GM12892 (cell line): ENCODE data around the gene RPL19.

Source experiments
- DNase-seq: peaks from one replicate; pipeline ENCODE4 v3.0.0; 2011; ENCODE audit not compliant: insufficient read length
- FAIRE-seq: peaks from 2 replicates; lab custom pipeline; 2011; peaks lifted over from hg19 to GRCh38; lab: Jason Lieb, UNC
- POLR2A ChIP-seq: IDR thresholded peaks from 2 replicates; pipeline ENCODE4 v1.6.1; 2011; ENCODE audit warnings: low read depth, low read length, control low read depth
- POLR2AphosphoS5 ChIP-seq: IDR thresholded peaks from 2 replicates; pipeline ENCODE4 v1.6.1; 2011; ENCODE audit warnings: low read depth, low read length, control low read depth
- TAF1 ChIP-seq: IDR thresholded peaks from 2 replicates; pipeline ENCODE4 v1.6.1; 2011; ENCODE audit warnings: low read depth, mild to moderate bottlenecking, control low read depth, low read length, borderline replicate concordance

Gene RPL19

GRCh38 chr17:39174920-39175694 lies 25.0 kb upstream of the RPL19 start:
- TF ChIP-seq TAF1 (no peak), POLR2AphosphoS5 (no peak), POLR2A (no peak)
- DNase-seq (peak; percentile 93), FAIRE-seq (peak; percentile 36)

- no peak for FAIRE-seq
These were observed 24.4 kb upstream of the RPL19 start for GRCh38 chr17:39175695-39176093.

DNA sequence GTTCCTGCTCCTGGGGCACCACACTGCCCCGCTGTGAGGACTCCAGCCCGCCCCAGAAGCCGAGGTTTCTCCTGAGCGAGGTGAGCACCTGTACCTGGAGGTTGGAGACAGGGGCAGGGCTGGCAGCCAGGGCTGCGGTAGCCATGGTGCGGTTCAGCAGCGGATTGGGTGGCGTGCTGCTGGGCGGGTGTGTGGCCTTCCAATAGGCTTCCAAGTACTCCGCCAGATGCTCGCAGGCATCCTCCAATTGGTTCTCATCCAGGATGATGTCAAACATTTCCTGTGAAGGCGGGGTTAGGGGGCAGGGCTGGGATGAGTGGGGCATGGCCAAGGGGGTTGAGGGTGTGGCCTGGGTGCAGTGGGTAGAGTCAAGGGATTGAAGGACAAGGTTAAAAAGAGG lies 22.8 kb upstream of the RPL19 start:
- DNase-seq (no peak), FAIRE-seq (no peak)
- no peak for TF ChIP-seq POLR2A
- no peak for TF ChIP-seq POLR2AphosphoS5
- TF ChIP-seq TAF1, result no peak

More at GRCh38 chr17:39175695-39176093, 24.4 kb upstream of the RPL19 start:
- TF ChIP-seq TAF1 (no peak), POLR2A (no peak), POLR2AphosphoS5 (no peak)
- no peak for DNase-seq

DNA sequence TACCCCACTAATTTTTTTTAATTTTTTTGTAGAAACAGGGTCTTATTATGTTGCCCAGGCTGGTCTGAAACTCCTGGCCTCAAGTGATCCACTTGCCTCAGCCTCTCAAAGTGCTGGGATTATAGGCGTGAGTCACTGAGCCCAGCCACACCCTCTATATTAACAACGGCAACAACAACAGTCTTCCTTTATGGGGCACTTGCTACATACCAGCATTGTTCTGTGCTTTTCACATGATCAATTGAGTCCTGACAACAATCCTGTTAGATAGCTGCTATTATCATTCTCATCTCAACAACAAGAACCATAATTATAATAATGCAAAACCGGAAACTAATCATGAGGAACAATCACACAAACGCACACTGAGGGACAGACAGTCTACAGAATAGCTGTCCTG lies 21.5 kb upstream of the RPL19 start:
- no peak for TF ChIP-seq POLR2AphosphoS5
- no peak for TF ChIP-seq TAF1
- no peak for TF ChIP-seq POLR2A
- FAIRE-seq (no peak), DNase-seq (no peak)

DNA sequence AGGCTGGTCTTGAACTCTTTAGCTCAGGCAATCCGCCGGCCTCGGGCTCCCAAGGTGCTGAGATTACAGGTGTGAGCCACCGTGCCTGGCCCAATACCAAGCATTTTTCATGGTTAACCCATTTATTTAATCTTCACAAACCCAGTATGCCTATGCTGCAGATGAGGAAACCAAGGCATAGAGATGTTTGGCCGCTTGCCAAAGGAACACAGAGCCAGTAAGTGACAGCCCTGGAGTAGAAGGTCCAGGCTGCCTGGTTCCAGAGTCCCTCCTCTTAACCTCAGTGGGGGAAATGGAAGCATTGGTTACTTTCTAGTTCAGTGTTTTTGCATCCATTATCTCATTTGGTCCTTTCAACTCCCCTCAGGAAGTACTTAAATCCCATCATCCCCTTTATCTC lies 18.8 kb upstream of the RPL19 start:
- FAIRE-seq, result no peak
- no peak for DNase-seq
- TF ChIP-seq POLR2A (no peak), POLR2AphosphoS5 (no peak), TAF1 (no peak)

DNA sequence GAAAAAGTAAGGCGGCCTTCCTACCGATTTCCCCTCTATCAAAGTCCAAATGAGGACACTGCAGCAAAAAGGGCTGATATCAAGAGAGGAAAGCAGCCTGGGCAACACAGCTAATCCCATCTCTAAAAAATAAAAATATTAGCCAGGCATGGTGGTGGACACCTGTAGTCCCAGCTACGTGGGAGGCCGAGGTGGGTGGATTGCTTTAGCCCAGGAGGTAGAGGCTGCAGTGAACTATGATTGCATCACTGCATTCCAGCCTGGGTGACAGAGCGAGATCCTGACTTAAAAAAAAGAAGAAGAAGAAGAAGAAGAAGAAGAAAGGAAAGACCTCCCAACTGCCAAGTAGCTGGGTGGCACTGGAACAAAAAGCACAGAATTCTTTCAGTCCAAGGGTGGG lies 17.0 kb upstream of the RPL19 start:
- TF ChIP-seq POLR2A (no peak), POLR2AphosphoS5 (no peak), TAF1 (no peak)
- DNase-seq, result no peak
- no peak for FAIRE-seq

DNA sequence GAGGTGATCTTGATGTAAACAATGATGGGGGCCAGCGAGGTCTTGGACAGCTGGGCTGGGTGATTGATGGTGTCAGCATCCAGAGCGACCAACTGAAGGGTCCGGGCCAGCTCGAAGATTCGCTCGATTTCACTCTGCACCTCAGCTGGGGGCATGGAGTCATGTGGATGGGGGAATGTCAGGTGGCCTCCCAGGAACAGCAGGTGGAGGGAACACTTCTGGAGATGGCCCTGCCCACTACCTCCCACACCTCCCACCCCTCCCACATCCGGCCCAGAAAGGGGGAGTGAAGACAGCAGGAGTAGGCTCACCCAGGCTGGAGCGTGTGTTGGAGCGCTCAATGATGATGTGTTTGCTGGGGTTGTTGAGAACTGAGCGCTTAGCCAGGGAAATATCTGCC lies 16.4 kb upstream of the RPL19 start:
- no peak for TF ChIP-seq POLR2AphosphoS5
- TF ChIP-seq TAF1, result no peak
- no peak for TF ChIP-seq POLR2A
- FAIRE-seq, result no peak
- DNase-seq, result no peak

DNA sequence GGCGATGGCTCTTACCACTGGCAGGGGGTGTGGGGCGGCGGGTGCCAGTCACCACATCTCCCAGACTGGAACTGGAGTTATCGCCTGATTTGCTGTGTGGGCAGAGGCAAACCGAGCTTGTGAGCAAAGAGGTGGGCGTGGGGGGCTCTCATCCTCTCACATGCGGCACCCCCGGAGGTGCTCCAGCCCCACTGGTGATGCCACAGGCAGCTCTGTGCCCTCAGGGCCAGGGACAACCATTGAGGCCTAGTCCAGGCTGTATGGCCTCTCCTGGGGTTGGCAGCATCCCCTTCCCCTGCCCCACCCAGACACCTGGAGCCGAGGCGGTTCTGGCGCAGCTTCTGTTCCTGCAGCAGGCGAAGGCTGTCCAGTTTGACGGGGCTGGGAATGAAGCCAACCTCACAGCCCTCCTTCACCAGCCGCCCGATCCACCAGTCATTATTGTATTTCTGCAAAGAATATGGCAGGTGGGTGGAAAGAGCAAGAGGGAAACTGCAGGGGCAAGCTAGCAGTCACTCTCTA lies 13.5 kb upstream of the RPL19 start:
- TF ChIP-seq POLR2AphosphoS5 (no peak), POLR2A (no peak)
- FAIRE-seq (no peak), DNase-seq (no peak)

DNA sequence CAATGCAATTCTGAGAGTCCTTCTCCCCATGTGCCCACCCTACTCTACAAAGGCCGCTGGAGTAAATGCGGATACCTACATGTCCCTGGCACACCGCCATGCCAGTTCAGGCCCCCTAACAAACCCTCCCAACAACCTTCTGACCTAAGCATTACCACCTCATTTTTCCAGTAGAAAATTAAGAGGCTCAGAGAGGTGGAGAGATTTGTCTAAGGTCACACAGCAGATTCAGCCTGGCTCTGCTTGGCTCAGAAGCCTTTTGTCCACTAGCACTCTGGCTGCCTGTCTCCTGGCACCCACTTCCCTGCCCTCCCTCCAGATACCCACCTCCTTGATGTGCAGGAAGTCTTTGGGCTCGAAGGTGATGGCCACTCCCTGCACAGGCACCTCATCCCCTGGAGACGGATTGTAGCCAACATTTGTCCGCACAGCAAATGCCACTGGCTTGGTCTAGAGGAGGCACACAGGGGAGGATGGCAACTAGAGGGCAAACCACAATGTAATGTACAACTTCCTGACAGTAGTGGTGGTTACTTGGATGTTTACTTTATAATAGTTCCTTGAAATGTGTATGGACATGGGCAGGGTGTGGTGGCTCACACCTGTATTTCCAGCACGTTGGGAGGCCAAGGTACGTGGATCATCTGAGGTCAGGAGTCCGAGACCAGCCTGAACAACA lies 12.8 kb upstream of the RPL19 start:
- FAIRE-seq (no peak), DNase-seq (no peak)
- no peak for TF ChIP-seq POLR2AphosphoS5
- no peak for TF ChIP-seq POLR2A
- no peak for TF ChIP-seq TAF1

GRCh38 chr17:39191750-39192510 lies 8.2 kb upstream of the RPL19 start:
- TF ChIP-seq TAF1 (no peak), POLR2AphosphoS5 (no peak), POLR2A (no peak)
- FAIRE-seq (no peak), DNase-seq (no peak)

DNA sequence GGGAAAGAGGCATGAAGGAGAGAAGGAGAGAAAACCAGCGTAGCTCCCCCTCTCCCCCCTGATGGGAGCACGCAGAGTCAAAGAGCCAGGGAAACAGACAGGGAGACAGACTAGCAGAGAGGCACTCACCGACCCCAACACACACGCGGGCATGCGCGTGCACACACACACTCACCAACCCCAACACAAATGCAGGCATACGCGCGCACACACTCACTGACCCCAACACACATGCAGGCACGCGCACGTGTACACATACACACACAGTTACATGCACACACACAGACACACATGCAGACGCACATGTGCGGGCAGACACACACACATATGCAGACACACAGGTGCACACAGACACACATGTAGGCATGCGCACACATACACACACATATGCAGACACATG lies 7.2 kb upstream of the RPL19 start:
- TF ChIP-seq TAF1 (no peak), POLR2AphosphoS5 (no peak), POLR2A (no peak)
- FAIRE-seq, result no peak
- DNase-seq, result no peak

DNA sequence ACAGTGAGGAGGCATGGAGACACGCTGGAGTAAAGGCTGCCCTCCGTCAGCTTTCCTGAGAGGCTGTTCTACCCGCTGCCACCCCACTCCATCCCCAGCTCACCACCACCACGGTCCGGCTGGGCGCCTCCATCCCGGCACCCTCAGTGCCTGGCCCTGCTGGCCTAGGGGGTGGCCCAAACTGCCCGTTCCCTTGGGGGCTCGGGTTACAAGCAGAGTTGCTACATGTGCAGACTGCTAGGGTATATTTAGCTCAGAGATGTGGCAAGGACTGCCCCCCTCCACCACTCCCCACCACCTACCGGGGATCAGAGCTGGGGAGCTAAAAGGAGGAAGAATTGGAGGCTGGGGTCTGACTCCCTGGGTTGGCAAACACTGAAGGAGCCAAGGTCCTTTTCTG lies 6.7 kb upstream of the RPL19 start:
- FAIRE-seq, result no peak
- DNase-seq, result no peak
- TF ChIP-seq TAF1, result no peak
- no peak for TF ChIP-seq POLR2A
- no peak for TF ChIP-seq POLR2AphosphoS5
